Measurements from ENCODE around the gene PTPRU. TPM values are rescaled to one million over a fixed set of nuclear protein-coding genes. Genes with fewer than 3 reads are reported as not detected.

Gene PTPRU
- total RNA-seq, 4 donors from 2014 or later, result 5.6 to 9.7 (median 7.4) TPM

DNA sequence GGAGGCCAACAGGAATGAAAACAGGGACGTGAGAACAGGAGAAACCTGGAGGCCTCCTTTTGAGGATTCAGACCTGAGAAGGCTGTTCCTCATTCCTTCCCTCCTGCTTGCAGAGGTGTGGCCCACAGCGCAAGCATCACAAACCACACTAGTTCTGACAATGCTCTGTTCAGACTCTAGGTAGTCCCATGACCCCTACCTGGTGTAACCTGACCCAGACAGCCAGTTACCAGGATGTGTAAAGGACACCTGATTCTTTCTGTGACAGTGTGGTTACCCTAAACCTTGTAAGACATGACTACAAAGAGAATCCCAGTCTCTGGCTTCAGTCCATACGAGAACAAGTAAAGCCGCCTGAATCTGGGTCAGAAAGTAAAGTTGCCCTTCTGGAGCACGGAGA, 8.8 kb upstream of the PTPRU start:
- in situ Hi-C loops (cut with MboI; ENCODE audit: low pct_ligation_motif_present in 1 of 4, low pct_unique_long_range_greater_than_20kb in 1 of 4, low sequenced_read_pairs in 3 of 4) (loop anchor here in 3 of 4 donors (25.0 kb wide), 4 partner anchors 860 to 1485 kb away; partner anchors contain the start of gene MATN1 (in 1 of the 3)), intact Hi-C loops (cut with DNase I; ENCODE audit: low total_unique reads) (no loop called here)
- WGBS, 2 donors (ENCODE audit: low coverage in 1 of 2), result 81% methylated on average over 5 of the region's 5 CpGs; no CpG with 5 or more reads in 1 of the 2 donors

DNA sequence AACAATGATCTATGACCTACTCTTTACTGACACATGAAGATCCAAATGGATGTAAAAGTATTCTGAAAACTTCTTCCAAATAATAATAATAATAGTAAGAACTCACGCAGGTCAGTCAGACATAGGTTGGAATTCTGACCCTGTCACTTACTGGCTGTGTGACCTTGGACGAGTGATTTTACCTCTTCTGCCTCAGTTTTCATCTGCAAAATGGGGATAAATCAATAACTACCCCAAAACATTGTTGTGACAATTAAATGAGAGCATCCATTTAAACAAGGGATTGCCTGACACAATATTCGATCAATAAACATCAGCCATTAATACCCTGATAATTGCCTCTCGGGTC, 6.1 kb upstream of the PTPRU start:
- Histone ChIP-seq H3K4me1 (peaks cover 4 to 17% (median 13%) of the 10 kb centered on the region in 4 donors), H3K9me3 (no peaks in the 10 kb centered on the region), H3K36me3 (no peaks in the 10 kb centered on the region), H3K27me3 (peaks cover 2% of the 10 kb centered on the region), H3K4me3 (peak overlapping the region; percentile 63 to 89 (median 82)), H3K27ac (peak overlapping the region; percentile 63 to 88 (median 80))
- in situ Hi-C loops (cut with MboI; ENCODE audit: low pct_ligation_motif_present in 1 of 4, low pct_unique_long_range_greater_than_20kb in 1 of 4, low sequenced_read_pairs in 3 of 4) (loop anchor here (10.0 to 25.0 kb wide), 5 partner anchors 857 to 1485 kb away; partner anchors contain the start of gene MATN1 (in 1 of the 4)), intact Hi-C loops (cut with DNase I; ENCODE audit: low total_unique reads) (no loop called here)
- TF ChIP-seq EP300 (IDR thresholded peaks at IDR 0.05; ENCODE audit: low read depth), result no peak
- TF ChIP-seq POLR2AphosphoS5 (IDR thresholded peaks at IDR 0.05), result no peak
- no peak for DNase-seq
- 0 to 16% methylated on average over 3 to 4 of the region's 4 CpGs for WGBS, 2 donors (ENCODE audit: low coverage in 1 of 2)

More for the DNA sequence above, 8.8 kb upstream of the PTPRU start:
- H3K27ac ChIP-seq, result no peak overlapping the region
- DNase-seq, result no peak
- TF ChIP-seq POLR2AphosphoS5 (IDR thresholded peaks at IDR 0.05), result no peak
- TF ChIP-seq POLR2A (IDR thresholded peaks at IDR 0.05), result no peak
- no peak for TF ChIP-seq EP300 (IDR thresholded peaks at IDR 0.05; ENCODE audit: low read depth)
- no peaks in the 10 kb centered on the region for H3K36me3 ChIP-seq
- peaks cover 4 to 17% (median 13%) of the 10 kb centered on the region in 4 donors for H3K4me1 ChIP-seq
- H3K4me3 ChIP-seq, result no peak overlapping the region
- no peaks in the 10 kb centered on the region for H3K27me3 ChIP-seq
- H3K9me3 ChIP-seq, result no peaks in the 10 kb centered on the region

DNA sequence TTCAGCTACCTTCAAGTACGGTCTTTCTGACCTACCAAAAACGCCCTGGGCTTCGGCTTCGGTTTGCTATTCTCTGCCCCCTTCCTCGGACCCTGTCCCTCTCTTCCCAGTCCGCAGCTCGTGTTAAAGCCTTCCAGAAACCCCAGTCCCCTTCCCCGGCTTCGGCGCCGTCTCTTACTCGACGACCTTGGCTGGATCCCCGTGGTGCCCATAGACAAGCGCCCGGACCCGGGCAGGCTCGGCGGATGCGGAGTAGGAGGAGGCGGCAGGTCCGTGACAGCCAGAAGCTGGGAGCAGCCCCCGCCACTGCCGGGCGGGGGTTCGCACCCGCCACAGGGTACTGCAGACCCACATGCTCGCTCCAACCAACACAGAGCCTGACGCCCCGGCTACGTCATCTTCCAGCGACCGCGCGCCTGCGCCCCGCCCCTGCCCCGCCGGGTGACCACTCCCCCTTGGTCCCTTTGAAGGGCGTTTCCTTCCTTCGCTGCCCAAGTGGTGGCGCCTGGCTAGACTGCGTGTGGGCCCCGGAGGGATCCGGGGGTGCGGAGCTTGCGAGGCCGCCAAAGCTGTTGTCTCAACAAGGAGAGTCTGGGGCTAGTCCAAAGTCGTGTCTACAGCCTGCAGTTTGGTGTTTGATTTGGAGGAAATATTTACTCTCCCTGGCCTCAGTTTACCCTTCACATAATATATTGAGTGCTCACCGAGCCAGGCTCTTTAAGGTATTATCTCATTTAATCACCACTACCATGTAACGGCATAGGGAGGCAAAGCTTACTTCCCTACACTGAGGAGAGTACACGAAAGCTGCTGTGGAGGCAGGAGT, 5.6 kb upstream of the PTPRU start, which contains the start of gene MECR:
Gene MECR, minus strand, starts transcription at position 382 of the 826 bp plus-strand sequence. Its CDS starts 28 bp downstream, at position 354.
- in situ Hi-C loops (cut with MboI; ENCODE audit: low pct_ligation_motif_present in 1 of 4, low pct_unique_long_range_greater_than_20kb in 1 of 4, low sequenced_read_pairs in 3 of 4), result loop anchor here (10.0 to 25.0 kb wide), 5 partner anchors 857 to 1484 kb away; partner anchors contain the start of gene MATN1 (in 1 of the 4)
- Histone ChIP-seq H3K36me3 (no peaks in the 10 kb centered on the region), H3K4me3 (peak within 1 kb of the TSS; percentile 63 to 89 (median 82)), H3K27ac (peak within 1 kb of the TSS; percentile 63 to 88 (median 80)), H3K9me3 (no peaks in the 10 kb centered on the region), H3K27me3 (peaks cover 7% of the 10 kb centered on the region), H3K4me1 (peaks cover 4 to 17% (median 13%) of the 10 kb centered on the region in 4 donors)
- intact Hi-C loops (cut with DNase I; ENCODE audit: low total_unique reads), result no loop called here
- DNase-seq, result peak; percentile 95
- 3 to 4% methylated on average over 6 to 29 of the region's 52 CpGs for WGBS, 2 donors (ENCODE audit: low coverage in 1 of 2)
- TF ChIP-seq POLR2A (IDR thresholded peaks at IDR 0.05), result peak; percentile 75
- TF ChIP-seq POLR2AphosphoS5 (IDR thresholded peaks at IDR 0.05), result peak; percentile 67 to 76 (median 67)
- no peak for TF ChIP-seq EP300 (IDR thresholded peaks at IDR 0.05; ENCODE audit: low read depth)
- TF ChIP-seq CTCF (IDR thresholded peaks at IDR 0.05), result peak in 3 of 5 experiments; percentile 5 to 44 (median 7)

DNA sequence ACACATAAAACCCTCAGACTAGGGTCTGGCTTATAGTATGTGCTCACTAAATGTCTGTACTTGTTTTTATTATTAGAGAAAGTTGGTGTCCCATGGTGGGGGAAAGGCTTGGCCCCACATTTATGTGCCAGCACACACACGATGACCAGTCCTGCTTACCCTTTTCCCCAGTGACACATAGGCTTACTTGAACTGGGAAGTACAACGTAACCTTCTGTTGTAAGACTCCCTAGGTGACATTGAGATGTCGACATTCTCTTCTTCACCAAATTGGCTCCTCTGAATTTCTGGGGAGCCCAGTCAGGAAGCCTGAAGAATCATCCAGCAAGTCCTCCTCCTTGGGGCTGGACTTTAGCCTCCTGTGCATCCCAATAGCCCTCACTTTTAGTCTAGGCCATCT, 3.9 kb upstream of the PTPRU start:
- no peak overlapping the region for H3K4me3 ChIP-seq
- no peak for TF ChIP-seq EP300 (IDR thresholded peaks at IDR 0.05; ENCODE audit: low read depth)
- TF ChIP-seq POLR2A (IDR thresholded peaks at IDR 0.05), result no peak
- TF ChIP-seq CTCF (IDR thresholded peaks at IDR 0.05), result no peak
- TF ChIP-seq POLR2AphosphoS5 (IDR thresholded peaks at IDR 0.05), result no peak
- intact Hi-C loops (cut with DNase I; ENCODE audit: low total_unique reads) (no loop called here), in situ Hi-C loops (cut with MboI; ENCODE audit: low pct_ligation_motif_present in 1 of 4, low pct_unique_long_range_greater_than_20kb in 1 of 4, low sequenced_read_pairs in 3 of 4) (loop anchor here (10.0 to 25.0 kb wide), 5 partner anchors 855 to 1482 kb away; partner anchors contain the start of gene MATN1 (in 1 of the 4))
- H3K27me3 ChIP-seq, result peaks cover 18% of the 10 kb centered on the region
- WGBS, 2 donors (ENCODE audit: low coverage in 1 of 2), result 75% methylated on average over 3 of the region's 3 CpGs; no CpG with 5 or more reads in 1 of the 2 donors
- no peaks in the 10 kb centered on the region for H3K36me3 ChIP-seq
- no peak for DNase-seq
- H3K27ac ChIP-seq, result no peak overlapping the region
- no peaks in the 10 kb centered on the region for H3K9me3 ChIP-seq
- H3K4me1 ChIP-seq, result peaks cover 8 to 28% (median 22%) of the 10 kb centered on the region in 4 donors

- no peaks in the 10 kb centered on the region for H3K36me3 ChIP-seq
- DNase-seq, result no peak
- no peak overlapping the region for H3K4me3 ChIP-seq
- 89 to 93% methylated on average over 3 to 4 of the region's 4 CpGs for WGBS, 2 donors (ENCODE audit: low coverage in 1 of 2)
- intact Hi-C loops (cut with DNase I; ENCODE audit: low total_unique reads), result no loop called here
- in situ Hi-C loops (cut with MboI; ENCODE audit: low pct_ligation_motif_present in 1 of 4, low pct_unique_long_range_greater_than_20kb in 1 of 4, low sequenced_read_pairs in 3 of 4), result loop anchor here (10.0 to 25.0 kb wide), 5 partner anchors 854 to 1481 kb away; partner anchors contain the start of gene MATN1 (in 1 of the 4)
- no peak overlapping the region for H3K27ac ChIP-seq
- peaks cover 29% of the 10 kb centered on the region for H3K27me3 ChIP-seq
- no peak for TF ChIP-seq POLR2AphosphoS5 (IDR thresholded peaks at IDR 0.05)
- TF ChIP-seq EP300 (IDR thresholded peaks at IDR 0.05; ENCODE audit: low read depth), result no peak
- no peak for TF ChIP-seq POLR2A (IDR thresholded peaks at IDR 0.05)
- no peak for TF ChIP-seq CTCF (IDR thresholded peaks at IDR 0.05)
- H3K4me1 ChIP-seq, result peaks cover 8 to 37% (median 30%) of the 10 kb centered on the region in 4 donors
- no peaks in the 10 kb centered on the region for H3K9me3 ChIP-seq
Observed at GRCh38 chr1:29233693-29234092, 2.6 kb upstream of the PTPRU start.

Measured in transverse colon (tissue), 4 donors.